HCT116 (cell line): ENCODE measurements around the gene ARHGEF19.

Experiments used
- EGR1 ChIP-seq: IDR thresholded peaks from 2 replicates; pipeline ENCODE4 v1.6.1; 2012; ENCODE audit warnings: low read depth
- EZH2 ChIP-seq: fragments of 200-600 bp; sonication (generic); IDR thresholded peaks from 2 replicates; pipeline ENCODE4 v1.6.1; 2017; ENCODE audit warnings: antibody characterized with exemption, mixed run types
- MAX ChIP-seq: IDR thresholded peaks from 2 replicates; pipeline ENCODE4 v1.6.1; 2012
- POLR2A ChIP-seq: IDR thresholded peaks from 2 replicates; pipeline ENCODE4 v1.7.0; 2011; ENCODE audit warnings: borderline replicate concordance; ENCODE audit not compliant: insufficient read depth, insufficient read length; ENCODE audit errors: extremely low read depth
- POLR2AphosphoS5 ChIP-seq: IDR thresholded peaks from 2 replicates; pipeline ENCODE4 v1.6.1; 2011; ENCODE audit warnings: mild to moderate bottlenecking, low read depth, low read length, moderate library complexity
- TF ChIP-seq, protein P1 (sequence below), 3 experiments: fragments of 200-600 bp in 1 of 3; sonication (generic) in 1 of 3; IDR thresholded peaks in 2 of 3; conservative IDR thresholded peaks in 1 of 3; 2 replicates each; pipeline ENCODE4 v1.5.1; 2012 to 2017; ENCODE audit warnings: low read depth in 2 of 3, low read length in 2 of 3, antibody characterized with exemption in 1 of 3, borderline replicate concordance in 1 of 3, control low read depth in 1 of 3, mild to moderate bottlenecking in 1 of 3, mixed read lengths in 1 of 3, mixed run types in 1 of 3, moderate library complexity in 1 of 3; ENCODE audit not compliant: insufficient read depth in 1 of 3

- TF ChIP-seq, protein P1, sequence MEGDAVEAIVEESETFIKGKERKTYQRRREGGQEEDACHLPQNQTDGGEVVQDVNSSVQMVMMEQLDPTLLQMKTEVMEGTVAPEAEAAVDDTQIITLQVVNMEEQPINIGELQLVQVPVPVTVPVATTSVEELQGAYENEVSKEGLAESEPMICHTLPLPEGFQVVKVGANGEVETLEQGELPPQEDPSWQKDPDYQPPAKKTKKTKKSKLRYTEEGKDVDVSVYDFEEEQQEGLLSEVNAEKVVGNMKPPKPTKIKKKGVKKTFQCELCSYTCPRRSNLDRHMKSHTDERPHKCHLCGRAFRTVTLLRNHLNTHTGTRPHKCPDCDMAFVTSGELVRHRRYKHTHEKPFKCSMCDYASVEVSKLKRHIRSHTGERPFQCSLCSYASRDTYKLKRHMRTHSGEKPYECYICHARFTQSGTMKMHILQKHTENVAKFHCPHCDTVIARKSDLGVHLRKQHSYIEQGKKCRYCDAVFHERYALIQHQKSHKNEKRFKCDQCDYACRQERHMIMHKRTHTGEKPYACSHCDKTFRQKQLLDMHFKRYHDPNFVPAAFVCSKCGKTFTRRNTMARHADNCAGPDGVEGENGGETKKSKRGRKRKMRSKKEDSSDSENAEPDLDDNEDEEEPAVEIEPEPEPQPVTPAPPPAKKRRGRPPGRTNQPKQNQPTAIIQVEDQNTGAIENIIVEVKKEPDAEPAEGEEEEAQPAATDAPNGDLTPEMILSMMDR (IDR thresholded peaks at IDR 0.05 in 2 of 3, conservative IDR thresholded peaks at IDR 0.05 in 1 of 3; ENCODE audit: borderline replicate concordance in 1 of 3, insufficient read depth in 1 of 3, low read depth in 2 of 3, low read length in 2 of 3), result no peak
- TF ChIP-seq EGR1 (no peak), POLR2A (no peak), POLR2AphosphoS5 (no peak), MAX (no peak), EZH2 (no peak)
Measured at GRCh38 chr1:16249596-16250241, 37.3 kb upstream of the ARHGEF19 start.
